ENCODE results near the gene EHMT1. TPM values are rescaled to one million over a fixed set of nuclear protein-coding genes. Genes with fewer than 3 reads are reported as not detected.

EHMT1 gene
- total and polyA plus RNA-seq, 10 of the 15 experiments (the other 5 are each of a cell fraction or from before 2014, with no cell fraction given), result 2.9 to 100 (median 48.1) TPM

DNA sequence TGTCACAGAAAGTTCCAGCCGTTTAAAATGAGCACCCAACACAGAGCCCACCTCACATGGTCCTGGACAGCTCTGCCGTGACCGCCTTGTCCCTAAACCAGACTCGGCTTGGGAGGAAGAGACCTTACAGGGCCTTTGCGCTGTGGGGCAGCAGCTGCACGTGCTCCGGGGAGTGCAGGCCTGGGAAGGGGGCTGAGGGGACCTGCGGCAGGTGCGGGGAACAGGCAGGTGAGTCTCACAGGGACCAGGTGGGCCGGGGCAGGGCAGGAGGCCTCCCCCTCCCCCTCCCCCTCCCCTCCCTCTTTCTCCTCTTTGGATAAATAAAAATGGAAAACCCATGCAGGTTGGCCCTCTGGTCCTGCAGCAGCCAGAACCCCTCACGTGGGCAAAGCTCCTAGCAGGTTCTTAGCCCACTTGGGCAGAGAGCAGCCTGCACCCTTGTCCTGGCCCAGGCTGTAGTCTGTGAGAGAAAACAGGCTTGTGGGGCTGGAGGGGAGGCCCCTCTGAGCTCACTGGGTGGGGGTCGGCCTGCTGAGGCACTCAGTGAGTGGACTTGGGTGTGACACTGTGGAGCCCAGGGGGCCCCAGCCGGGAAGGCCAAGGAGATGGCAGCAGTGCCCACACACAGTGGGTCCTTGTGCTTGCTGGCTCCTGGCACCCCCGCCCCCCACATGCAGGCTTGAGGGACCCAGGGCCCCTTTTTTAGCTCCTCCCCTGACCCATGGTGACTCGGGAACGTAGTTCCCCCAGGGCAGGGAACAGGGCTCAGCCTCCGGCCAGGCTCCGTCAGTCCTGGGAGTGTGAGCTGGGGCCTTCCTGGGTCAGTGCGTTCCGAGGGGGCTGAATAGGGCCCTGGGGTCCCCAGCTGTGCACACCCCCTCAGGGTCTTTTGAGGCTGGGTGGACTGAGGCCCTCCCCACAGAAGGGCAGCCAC, 218.8 kb downstream of the EHMT1 start:
- in situ Hi-C loops (cut with MboI), result no loop called here
- FAIRE-seq (no peak), DNase-seq (ENCODE audit: low read depth, low spot score) (no peak), ATAC-seq (peak; percentile 15; the same call in 2 of the 3 replicates)
- Histone ChIP-seq H3K9me3 (replicated peaks; ENCODE audit: control insufficient read depth, insufficient read depth, low read length) (no peaks in the 10 kb centered on the region; the same call in 2 of the 3 replicates), H3K27me3 (replicated peaks in 1 of 2; ENCODE audit: control insufficient read depth in 2 of 2, insufficient read depth in 2 of 2, low read length in 1 of 2) (no peaks in the 10 kb centered on the region), H2AFZ (ENCODE audit: control insufficient read depth, low read depth, low read length) (no peak overlapping the region), H3K9ac (ENCODE audit: control insufficient read depth, insufficient read depth, low read length) (no peak overlapping the region), H3K79me2 (ENCODE audit: control insufficient read depth, insufficient read depth, low read length) (no peaks in the 10 kb centered on the region), H3K27ac (ENCODE audit: control insufficient read depth, insufficient read depth) (no peak overlapping the region), H4K20me1 (ENCODE audit: control insufficient read depth, insufficient read depth) (no peaks in the 10 kb centered on the region), H3K4me1 (ENCODE audit: control insufficient read depth, insufficient read depth, low read length) (no peaks in the 10 kb centered on the region; the same call in 1 of the 2 replicates), H3K36me3 (ENCODE audit: control insufficient read depth in 2 of 2, insufficient read depth in 2 of 2, low read length in 1 of 2) (peaks cover 9 to 39% of the 10 kb centered on the region in 2 experiments), H3K4me2 (ENCODE audit: control insufficient read depth, insufficient read depth) (no peak overlapping the region), H3K4me3 (no peak overlapping the region)
- WGBS (ENCODE audit: insufficient coverage, insufficient replicate concordance, low lambda C conversion rate, missing lambda C conversion rate), result 94% methylated on average over 19 of the region's 20 CpGs
- TF ChIP-seq POLR2A (IDR thresholded peaks at IDR 0.05; ENCODE audit: low read depth, low read length), result peak; percentile 21; the same call in 1 of the 2 replicates
- TF ChIP-seq, protein P1, sequence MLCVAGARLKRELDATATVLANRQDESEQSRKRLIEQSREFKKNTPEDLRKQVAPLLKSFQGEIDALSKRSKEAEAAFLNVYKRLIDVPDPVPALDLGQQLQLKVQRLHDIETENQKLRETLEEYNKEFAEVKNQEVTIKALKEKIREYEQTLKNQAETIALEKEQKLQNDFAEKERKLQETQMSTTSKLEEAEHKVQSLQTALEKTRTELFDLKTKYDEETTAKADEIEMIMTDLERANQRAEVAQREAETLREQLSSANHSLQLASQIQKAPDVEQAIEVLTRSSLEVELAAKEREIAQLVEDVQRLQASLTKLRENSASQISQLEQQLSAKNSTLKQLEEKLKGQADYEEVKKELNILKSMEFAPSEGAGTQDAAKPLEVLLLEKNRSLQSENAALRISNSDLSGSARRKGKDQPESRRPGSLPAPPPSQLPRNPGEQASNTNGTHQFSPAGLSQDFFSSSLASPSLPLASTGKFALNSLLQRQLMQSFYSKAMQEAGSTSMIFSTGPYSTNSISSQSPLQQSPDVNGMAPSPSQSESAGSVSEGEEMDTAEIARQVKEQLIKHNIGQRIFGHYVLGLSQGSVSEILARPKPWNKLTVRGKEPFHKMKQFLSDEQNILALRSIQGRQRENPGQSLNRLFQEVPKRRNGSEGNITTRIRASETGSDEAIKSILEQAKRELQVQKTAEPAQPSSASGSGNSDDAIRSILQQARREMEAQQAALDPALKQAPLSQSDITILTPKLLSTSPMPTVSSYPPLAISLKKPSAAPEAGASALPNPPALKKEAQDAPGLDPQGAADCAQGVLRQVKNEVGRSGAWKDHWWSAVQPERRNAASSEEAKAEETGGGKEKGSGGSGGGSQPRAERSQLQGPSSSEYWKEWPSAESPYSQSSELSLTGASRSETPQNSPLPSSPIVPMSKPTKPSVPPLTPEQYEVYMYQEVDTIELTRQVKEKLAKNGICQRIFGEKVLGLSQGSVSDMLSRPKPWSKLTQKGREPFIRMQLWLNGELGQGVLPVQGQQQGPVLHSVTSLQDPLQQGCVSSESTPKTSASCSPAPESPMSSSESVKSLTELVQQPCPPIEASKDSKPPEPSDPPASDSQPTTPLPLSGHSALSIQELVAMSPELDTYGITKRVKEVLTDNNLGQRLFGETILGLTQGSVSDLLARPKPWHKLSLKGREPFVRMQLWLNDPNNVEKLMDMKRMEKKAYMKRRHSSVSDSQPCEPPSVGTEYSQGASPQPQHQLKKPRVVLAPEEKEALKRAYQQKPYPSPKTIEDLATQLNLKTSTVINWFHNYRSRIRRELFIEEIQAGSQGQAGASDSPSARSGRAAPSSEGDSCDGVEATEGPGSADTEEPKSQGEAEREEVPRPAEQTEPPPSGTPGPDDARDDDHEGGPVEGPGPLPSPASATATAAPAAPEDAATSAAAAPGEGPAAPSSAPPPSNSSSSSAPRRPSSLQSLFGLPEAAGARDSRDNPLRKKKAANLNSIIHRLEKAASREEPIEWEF (IDR thresholded peaks at IDR 0.05; ENCODE audit: insufficient replicate concordance, low read depth, low read length), result no peak
- ChIA-PET RAD21 (ENCODE audit: unreplicated experiment) (no interaction called here), SMC1A (ENCODE audit: uncharacterized antibody, unreplicated experiment) (no interaction called here), POLR2A (no interaction called here), CTCF (no interaction called here)
- intact Hi-C loops (cut with micrococcal nuclease; ENCODE audit: unreplicated experiment), result no loop called here
- BruUV-seq (replicated peaks), result no TSS peak

Measured in GM12878 (cell line).